HG02623 (cell line): ENCODE measurements around the gene VPS39.

Experiments used
- ATAC-seq: cut with Tn5 transposase; IDR thresholded peaks from one replicate; pipeline ENCODE4 v1.9.1; 2021; ENCODE audit warnings: moderate library complexity; ENCODE audit not compliant: unreplicated experiment

Gene VPS39

DNA sequence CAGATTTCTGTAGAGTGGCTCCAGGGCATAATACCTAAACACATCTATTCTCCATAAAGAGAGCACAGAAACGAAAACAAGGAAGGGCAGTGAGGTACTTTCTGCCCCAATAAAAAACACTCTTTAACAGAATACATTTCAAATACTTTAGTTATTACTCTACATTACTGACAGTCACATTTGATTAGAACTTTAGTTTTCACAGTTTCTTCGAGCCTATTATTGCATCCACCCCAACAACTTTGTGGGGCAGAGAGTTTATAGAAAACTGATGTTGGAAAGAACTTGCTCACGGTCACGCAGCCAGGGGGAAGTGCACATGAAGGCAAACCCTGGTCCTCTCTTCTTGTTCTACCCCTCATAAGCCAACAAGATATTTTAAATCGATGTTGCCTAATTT, 9.0 kb downstream of the VPS39 start:
- ATAC-seq = no peak

DNA sequence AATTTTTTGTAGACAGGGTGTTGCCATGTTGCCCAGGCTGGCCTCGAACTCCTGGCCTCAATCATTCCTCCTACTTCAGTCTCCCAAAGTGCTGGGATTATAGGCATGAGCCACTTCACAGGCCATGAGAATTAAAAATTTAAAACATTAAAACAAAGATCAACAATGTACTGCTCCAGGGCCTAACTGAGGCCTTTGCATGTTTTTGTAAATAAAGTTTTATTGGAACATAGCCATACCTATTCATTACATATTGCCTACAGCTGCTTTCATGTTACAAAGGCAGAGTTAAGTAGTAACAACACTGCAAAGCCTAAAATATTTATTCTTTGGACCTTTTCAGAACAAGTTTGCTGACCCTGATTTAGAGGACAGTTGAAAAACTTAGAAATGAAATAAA, 9.6 kb downstream of the VPS39 start:
- ATAC-seq = no peak

DNA sequence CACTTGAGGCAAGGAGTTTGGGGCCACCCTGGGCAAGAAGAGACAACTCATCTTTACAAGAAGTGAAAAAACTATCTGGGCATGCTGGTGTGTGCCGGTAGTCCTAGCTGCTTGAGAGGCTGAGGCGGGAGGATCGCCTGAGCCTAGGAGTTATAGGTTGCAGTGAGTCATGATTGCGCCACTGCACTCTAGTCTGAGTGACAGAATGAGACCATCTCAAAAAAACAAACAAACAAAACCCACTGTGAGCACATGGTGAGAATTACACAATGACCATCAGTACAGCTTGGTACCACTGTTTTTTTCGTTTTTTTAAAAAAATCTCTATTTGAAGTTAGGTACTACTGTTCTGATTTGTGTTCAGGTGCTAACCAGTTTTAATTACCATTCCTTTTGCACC, 13.6 kb downstream of the VPS39 start:
- ATAC-seq = no peak

DNA sequence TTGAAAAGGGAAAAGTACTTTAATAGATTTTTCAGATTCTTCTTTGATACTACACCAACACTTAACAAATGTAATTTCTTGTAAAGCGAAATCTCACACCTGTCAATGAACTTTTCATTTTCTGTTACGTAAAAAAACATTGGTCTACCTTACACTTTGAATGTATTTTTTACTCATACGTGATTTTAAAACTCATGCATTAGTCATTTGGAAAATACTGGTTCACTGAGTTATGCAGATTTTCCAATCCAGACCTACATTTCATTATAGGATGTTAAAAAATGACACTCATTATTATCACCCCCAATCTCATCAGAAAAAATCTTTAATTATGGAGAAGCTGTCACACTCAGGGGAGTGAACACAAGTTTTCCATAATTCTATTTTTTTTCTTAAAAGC, 14.7 kb downstream of the VPS39 start:
- ATAC-seq = no peak

DNA sequence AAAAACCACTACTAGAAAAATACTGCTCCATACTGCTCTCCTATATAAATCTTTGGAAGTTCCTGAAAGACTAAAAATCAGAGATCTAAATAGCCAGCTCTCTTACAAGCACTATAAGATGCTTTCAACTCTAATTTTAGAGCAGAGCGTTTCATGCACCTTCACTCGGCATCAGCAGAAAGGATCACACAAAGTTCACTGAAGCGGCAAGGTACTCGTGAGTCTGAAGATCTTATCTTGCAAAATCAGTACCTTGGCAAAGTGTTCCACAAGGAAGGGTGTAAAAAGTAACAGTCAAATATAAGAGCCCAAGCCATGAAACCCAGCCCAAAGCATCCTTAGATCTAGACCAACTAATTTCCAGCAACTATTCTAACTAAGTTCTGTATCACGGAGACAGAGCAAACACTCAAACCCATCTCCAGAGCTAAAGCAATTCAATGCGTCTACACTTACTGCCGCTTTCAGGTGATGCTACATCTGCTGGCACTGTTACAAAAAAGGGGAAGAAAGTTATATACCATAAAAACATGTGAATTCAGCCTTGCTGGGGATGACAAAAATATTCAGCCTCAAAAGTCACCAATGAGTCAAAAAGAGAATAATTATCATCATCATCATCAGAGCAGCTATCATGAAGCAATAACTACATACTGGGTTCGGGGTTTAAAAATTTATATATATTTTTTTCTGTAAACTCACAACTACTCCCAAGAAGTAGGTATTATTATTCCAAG, 16.3 kb downstream of the VPS39 start:
- ATAC-seq = no peak

DNA sequence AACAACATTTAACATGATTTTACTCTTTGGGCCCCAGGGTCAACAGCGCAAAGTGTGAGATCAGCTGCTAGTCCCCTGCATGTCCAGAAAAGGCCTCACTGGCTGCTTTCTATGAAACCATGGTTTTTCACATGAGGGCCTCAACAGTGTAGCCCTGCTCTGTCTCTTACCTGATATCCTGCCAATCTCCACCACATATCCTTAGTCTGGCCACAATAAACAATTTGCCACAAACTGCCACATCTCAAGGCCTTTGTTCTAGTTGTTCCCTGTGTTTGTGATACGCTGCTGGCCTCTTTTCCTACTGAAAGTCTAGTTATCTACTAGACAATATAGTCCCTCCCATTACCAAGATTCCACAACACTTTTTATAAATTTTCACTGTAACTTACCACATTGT, 17.7 kb downstream of the VPS39 start:
- no peak for ATAC-seq

DNA sequence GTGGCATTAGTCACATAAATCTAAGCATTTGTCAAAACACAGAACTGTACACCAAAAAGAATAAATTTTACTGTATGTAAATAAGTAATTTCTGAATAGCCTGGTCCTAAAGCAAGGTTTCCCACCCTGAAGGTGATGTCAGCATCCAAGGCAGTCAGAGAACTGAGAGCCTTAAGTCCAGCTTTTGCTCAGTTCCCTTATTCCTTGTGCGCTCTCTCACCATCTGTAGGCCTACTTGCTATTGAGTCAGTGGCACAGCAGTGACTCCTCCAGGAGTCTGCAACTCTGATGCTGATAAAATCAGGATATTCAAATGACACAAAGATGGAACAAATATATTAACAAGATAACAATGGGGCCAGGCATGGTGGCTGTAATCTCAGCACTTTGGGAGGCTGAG, 22.3 kb downstream of the VPS39 start:
- ATAC-seq = no peak

DNA sequence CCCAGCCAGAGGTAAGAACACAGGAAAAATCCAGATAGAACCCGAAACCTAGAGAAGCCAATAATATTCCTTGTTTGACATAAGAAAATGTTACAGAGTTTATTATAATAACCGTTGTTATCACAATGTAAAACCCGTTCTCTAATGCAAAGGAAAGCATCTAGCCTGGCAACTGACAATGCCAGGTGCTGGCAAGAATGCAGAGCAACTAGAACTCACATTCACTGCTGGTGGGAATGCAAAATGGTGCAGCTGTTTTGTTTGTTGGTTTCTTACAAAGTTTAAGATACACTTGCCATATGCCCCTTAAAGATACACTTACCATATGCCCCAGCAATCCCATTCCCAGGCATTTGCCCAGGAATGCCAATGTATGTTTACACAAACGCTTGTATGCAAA, 23.4 kb downstream of the VPS39 start:
- ATAC-seq = no peak

DNA sequence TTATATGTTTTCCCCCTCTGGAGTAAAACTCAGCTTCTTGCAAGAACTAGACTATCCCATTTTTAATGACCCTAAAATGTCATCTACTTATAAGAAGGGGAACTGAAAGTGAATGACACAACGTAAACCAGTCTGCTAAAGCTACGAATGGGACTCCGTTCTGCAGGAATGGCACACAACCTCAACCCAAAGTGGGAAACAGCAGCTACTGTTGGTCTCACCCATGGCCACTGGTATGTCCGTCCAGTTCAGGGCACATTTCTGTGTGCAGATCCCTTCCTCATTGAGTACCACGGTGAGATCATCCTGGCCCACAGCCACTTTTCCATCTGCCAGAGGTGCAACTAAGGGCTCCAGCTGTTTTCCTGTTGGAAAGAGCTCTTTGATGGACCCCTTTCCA, 23.8 kb downstream of the VPS39 start:
- ATAC-seq = no peak

DNA sequence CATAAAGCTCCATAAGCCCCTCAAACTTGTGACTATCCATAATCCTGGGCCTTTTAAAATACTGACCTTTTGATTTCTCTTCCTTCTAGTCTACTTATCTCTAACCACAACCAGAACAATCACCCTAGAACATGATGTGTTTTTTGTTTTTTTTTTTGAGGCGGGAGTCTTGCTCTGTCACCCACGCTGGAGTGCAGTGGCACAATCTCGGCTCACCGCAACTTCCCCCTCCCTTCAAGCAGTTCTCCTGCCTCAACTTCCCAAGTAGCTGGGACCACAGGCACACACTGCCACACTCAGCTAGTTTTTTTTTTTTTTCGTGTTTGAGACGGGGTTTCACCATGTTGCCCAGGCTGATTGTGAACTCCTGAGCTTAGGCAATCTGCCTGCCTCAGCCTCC, 25.1 kb downstream of the VPS39 start:
- no peak for ATAC-seq

DNA sequence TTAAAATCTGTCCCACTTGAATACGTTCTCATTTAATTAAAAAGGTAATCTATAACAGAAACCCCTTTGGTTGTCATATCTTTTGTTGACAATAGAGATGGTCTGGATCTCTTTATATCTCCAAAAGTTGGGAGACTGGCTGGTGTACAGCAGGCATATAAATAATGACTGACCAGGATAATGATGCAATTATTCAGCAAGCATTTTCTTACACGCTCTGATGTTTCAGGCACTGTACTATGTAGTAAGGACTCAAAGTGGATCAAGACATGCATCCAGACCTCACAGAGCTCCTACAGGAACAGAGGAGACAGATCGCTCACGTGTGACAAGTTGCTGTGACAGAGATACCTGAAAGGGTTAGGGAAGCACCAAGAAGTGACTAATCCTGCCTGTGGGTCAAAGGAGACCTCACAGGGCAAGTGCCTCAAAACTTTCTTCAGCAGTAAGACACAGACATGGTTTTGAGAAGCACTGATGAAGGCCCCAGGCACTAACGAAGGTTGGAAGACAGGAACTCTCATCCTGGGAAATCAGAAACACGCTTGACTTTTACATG, 25.7 kb downstream of the VPS39 start:
- no peak for ATAC-seq

DNA sequence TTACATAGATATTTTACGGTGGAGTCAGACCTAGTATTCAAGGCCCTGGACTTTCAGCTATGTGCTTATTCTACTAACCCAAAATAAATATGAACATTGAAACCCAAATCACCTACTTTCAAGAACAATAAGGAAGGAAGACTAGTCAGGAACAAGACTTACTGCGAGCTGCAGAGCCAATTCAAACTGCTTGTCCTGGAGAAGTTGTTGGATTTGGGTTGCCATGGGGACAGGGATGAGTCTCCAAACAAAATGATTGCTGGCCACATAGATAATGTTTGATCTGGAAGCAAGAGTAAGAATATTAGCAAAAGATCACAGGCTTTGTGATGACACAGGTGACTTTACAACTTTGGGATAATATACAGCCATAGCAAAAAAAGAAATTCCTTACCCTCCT, 30.0 kb downstream of the VPS39 start:
- no peak for ATAC-seq

DNA sequence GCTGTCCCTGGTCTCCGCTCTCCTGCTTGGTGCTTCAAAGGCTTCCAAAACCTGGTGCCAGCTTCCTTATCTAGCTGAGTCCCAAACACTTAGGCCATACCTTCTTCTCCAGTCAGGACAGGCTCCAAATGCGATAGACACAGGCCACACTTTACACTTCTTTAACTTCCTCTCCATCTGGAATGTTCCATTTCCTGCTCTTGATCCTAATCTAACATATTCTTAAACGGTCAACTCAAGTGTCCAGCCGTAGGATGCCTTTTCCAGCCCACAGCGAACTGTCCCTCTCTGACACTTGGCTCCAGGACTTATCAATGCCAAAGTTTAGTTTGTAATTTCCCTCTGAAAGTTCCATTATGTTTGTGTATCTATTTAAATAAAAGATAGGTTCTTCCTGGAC, 32.4 kb downstream of the VPS39 start:
- no peak for ATAC-seq

DNA sequence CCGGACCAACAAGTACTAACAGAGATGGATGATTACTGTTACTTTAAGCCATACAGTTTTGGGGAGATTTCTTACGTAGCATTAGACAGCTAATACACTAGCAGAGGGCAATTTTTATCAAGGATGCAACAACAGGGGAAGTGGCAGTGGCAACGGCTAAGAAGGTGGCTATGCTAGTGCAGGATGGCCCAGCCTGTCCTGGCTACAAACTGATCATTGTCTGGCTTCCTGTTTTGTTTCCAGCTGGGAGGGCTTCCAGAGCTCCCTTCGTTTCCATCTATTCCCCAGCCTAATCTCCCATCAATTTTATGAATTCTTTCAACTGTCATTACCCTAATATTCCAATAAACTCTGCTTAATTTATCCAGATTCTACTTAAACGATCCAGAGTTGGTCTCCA, 35.6 kb downstream of the VPS39 start:
- no peak for ATAC-seq

DNA sequence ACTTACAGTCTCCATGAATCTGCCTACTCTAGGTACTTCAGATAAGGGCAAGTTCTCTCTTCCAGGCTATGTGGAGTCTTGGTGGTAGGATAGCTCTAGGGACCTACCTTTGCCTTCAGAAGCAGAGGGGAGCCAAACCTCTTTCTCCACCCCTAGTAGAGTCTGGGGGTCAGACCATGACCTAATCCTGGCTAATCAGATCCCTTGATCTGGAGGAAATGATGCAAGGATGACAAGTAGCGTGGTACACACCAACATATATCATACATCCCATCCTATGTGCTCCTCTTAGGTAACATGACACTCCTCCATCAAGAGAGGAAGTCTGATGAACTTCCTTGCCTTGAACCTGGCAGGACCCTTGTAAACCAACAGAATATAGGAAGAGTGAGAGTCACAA, 36.3 kb downstream of the VPS39 start:
- no peak for ATAC-seq

DNA sequence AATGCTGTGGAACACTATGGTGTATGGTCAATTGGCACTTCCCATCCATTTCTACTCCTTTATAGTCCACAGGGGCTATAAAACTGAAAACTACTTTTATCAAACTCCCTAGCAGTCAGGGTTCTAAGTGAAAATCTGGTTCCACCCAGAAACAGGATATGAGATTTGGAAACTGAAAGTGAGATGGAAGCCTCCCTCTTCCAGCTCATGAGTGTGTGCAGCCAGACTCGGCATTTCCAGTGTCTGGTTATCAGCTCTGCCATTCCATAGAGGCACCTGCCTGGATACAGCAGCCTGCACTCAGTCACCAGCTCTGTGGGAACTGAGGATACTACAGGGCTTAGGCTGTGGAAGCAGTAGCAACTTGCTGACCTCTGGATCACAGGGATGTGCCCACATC, 37.0 kb downstream of the VPS39 start:
- no peak for ATAC-seq

DNA sequence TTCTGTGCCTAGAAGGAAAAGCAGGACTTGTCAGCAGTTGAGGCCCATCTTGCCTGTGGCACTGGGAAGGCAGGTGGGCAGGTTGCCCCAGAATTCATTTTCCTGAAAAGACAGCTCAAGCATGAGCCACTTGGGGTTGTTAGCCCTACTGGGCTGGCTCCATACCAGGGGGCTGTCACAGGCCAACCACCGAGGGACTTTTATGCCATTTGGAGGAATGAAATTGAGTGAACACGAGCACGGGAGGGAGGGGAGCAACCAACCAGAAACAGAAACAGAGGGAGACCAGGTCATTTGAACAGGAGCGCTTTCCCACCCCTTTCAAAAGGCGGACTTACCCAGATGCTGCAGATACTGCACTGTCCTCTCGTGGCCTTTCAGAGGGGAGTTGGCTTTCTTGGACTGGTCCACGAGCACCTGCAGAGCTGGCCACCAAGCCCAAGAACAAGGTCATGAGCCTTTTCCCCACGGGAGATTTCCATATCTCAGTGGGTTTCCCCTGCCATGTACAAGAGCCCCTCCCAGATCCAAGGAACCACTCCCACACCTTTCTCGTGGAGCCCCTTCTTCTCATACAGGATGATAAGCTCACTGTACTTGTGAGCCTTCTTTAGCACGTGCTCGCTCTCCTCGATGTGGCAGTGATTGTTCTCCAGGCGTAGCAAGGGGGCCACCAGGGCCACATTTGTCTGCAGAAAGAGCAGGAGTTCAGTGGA, 41.7 kb downstream of the VPS39 start:
- ATAC-seq = no peak

DNA sequence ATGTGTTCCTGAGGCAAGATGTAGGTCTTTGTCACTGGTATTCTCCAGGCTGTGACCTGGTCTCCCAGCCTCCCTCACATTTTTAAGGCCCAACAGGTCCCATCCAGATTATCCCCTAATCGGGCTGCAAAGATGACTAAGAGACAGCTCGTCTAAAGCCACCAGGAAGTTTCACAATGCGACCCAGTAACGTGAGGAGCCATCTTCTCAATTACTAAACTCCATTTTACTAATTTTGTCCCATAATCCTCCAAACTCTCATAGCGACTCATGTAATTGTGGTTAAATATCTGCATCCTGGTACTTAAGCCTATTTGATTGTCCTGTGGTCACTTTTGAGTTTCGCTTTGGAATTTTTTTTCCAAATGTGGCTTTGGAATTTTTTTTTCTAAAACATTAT, 43.0 kb downstream of the VPS39 start:
- no peak for ATAC-seq

DNA sequence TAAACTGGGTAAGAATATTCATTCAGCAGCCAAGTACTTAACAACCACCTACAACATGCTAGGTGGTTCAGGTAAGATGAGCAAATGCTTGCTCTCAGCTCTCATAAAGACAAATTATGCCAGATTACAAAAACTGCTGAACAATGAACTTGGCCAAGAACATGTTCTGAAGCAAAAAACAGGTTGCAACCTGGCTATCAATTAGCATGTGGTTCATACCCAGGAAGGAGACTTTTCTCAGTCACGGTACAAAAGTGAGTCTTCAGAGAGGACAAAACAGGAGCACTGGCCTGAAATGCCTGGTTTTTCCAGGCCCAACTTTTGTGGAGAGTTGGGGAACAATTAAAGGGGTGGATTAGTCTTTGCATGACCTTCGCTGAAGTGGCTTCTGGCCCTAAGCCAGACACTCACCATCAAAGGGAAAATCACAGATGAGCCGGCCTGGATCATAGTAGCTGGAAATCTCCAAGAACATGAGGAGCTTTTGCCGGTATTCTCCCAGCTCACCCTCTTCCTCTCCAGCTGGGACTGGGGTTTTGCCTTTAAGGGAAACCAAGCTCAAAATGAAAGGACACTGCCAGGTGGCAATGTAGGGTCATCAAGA, 44.1 kb downstream of the VPS39 start:
- no peak for ATAC-seq

DNA sequence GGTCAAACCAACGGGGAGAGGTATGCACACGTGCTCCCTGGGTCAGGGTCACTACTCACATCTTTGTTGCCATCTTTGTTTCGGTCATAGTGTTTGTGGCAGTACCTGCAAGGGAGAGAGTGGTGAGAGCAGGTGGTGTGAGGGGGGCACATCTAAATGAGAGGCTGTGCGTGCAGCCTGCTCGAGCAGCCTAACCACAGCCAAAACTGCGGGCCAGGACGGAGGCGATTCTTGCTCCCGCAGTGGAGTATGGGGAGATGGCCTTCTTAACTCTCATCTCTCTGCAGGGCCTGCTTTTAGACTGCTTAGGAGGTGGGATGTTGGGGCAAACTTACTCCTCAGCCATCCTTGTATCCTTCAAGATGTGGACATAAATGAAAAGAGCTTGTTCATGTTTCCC, 44.8 kb downstream of the VPS39 start:
- no peak for ATAC-seq

DNA sequence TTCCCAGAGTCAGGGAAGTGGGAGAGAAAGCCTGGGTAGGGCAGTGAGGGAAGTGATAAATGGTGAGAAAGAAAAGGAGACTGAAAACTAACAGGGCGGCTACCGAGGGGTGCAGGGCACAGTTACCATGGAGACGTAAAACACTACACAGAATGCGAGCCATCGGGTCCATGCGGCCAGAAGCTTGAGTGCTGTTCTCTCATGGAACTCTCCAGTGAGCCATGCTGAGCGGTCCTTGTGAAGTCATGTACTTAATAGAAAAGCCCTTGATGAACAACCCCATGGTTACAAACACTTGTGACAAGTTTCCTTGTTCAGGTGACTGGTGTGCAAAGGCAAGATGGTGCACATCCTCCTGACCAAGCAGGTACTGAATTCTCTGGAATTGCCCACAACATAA, 48.0 kb downstream of the VPS39 start:
- no peak for ATAC-seq

DNA sequence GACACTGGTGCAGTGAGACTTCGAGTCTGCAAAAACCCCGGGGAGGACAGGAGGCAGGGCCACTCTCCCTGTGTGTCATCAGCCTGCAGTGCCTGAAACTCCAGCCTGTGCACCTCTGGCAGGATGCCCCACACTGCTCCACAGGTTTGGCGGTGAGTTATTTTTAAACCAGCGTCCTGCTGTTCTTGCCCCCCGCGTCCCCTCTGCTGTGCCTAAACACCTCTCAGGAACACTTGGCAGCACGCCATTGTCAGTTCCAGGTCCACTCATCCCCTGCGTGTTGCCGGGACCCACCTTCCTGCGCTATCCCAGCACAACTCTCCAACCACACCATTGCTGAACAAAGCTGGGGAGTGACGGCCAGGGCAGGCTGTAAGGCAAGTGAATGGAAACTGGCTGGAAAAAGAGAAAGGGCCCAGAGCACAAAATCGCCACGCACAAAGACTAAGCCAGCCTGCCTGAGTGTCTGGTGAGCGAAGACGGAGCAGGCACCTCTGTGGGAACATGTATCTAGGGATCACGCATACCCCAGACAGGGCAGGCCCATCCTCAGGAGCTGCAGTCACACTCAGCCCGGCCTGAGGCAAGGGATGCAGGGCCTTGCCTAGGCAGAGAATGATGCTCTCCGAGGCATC, 48.6 kb downstream of the VPS39 start:
- no peak for ATAC-seq
